Measurements from ENCODE around the gene FMC1.

FMC1 gene

GRCh38 chr7:139370943-139371313 lies 29.8 kb downstream of the FMC1 start:
- DNase-seq (ENCODE audit: low read depth in 3 of 3): no peak

- no peak for DNase-seq (ENCODE audit: low read depth in 3 of 3)
Measured at GRCh38 chr7:139374246-139374645, 33.1 kb downstream of the FMC1 start.

- no peak for DNase-seq (ENCODE audit: low read depth in 3 of 3)
Measured at GRCh38 chr7:139382439-139382838, 41.3 kb downstream of the FMC1 start.

- no peak for DNase-seq (ENCODE audit: low read depth in 3 of 3)
Measured at GRCh38 chr7:139384611-139385010, 43.5 kb downstream of the FMC1 start.

GRCh38 chr7:139387594-139387993 lies 46.5 kb downstream of the FMC1 start:
- DNase-seq (ENCODE audit: low read depth in 3 of 3): no peak

GRCh38 chr7:139389091-139389490 lies 48.0 kb downstream of the FMC1 start:
- no peak for DNase-seq (ENCODE audit: low read depth in 3 of 3)

GRCh38 chr7:139389774-139390173 lies 48.6 kb downstream of the FMC1 start:
- no peak for DNase-seq (ENCODE audit: low read depth in 3 of 3)

GRCh38 chr7:139393621-139394211 lies 52.6 kb downstream of the FMC1 start:
- no peak for DNase-seq (ENCODE audit: low read depth in 3 of 3)

- DNase-seq (ENCODE audit: low read depth in 3 of 3): no peak
Measured at GRCh38 chr7:139394540-139394939, 53.4 kb downstream of the FMC1 start.
